HUES6 (cell line): ENCODE measurements around the gene NUMBL.
"Not testable (repeated sequence)": the region's sequence is repeated elsewhere in the genome, so short reads cannot be mapped to it uniquely, and the experiment has no call there.

ENCODE experiments used
- H3K27ac ChIP-seq: 2 replicates; pipeline ENCODE4 v1.7.0; 2013; ENCODE audit warnings: low read depth, mild to moderate bottlenecking, low read length, inconsistent platforms
- H3K27me3 ChIP-seq: 2 replicates; pipeline ENCODE4 v1.6.1; 2013; ENCODE audit warnings: low read length; ENCODE audit not compliant: control insufficient read depth, insufficient read depth
- H3K36me3 ChIP-seq: 2 replicates; pipeline ENCODE4 v1.6.1; 2013; ENCODE audit warnings: low read length; ENCODE audit not compliant: control insufficient read depth, insufficient read depth
- H3K4me1 ChIP-seq: 2 replicates; pipeline ENCODE4 v1.6.1; 2013; ENCODE audit warnings: low read length; ENCODE audit not compliant: control insufficient read depth, insufficient read depth
- H3K4me3 ChIP-seq: 2 replicates; pipeline ENCODE4 v1.5.1; 2013; ENCODE audit warnings: low read depth, low read length
- H3K9ac ChIP-seq: one replicate; pipeline ENCODE4 v1.6.1; 2013; ENCODE audit warnings: mild to moderate bottlenecking, low read length
- H3K9me3 ChIP-seq: 2 replicates; pipeline ENCODE4 v1.6.1; 2013; ENCODE audit warnings: low read depth, low read length; ENCODE audit not compliant: control insufficient read depth, insufficient read depth

Gene NUMBL

DNA sequence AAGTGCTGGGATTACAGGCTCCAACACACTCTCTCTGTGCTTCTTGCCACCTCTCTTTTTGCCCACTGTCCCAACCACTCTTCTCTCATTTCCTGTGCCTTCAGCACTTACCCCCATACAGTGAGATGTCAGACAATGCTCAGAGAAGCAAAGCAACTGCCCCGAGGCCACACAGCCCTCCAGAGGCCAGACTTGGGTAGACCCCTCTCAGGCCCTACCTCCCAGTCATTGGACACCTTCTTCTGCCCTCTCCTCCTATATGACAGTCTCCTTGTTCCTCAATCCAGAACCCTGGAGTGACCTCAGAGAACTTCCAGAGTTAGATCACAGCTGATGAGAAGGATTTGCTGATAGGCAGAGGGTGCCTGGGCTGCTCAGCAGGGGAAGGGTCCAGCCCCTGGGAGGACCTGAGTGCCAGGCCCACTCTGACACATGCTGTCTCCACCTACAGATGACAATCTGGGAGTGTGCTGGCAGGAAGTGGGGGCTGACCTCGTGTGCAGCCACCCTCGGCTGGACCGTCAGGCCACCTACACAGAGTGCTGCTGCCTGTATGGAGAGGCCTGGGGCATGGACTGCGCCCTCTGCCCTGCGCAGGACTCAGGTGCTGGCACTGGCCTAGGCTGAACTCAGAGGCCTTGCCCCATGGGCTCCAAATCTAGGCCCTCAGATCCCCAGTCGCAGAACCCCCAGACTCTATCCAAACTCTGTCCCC lies 64.9 kb downstream of the NUMBL start:
- Histone ChIP-seq H3K9ac (no peak overlapping the region), H3K27ac (no peak overlapping the region), H3K27me3 (no peaks in the 10 kb centered on the region), H3K36me3 (peaks cover 48% of the 10 kb centered on the region), H3K4me3 (no peak overlapping the region), H3K4me1 (peaks cover 12% of the 10 kb centered on the region; the same call in 1 of the 2 replicates), H3K9me3 (no peaks in the 10 kb centered on the region)

DNA sequence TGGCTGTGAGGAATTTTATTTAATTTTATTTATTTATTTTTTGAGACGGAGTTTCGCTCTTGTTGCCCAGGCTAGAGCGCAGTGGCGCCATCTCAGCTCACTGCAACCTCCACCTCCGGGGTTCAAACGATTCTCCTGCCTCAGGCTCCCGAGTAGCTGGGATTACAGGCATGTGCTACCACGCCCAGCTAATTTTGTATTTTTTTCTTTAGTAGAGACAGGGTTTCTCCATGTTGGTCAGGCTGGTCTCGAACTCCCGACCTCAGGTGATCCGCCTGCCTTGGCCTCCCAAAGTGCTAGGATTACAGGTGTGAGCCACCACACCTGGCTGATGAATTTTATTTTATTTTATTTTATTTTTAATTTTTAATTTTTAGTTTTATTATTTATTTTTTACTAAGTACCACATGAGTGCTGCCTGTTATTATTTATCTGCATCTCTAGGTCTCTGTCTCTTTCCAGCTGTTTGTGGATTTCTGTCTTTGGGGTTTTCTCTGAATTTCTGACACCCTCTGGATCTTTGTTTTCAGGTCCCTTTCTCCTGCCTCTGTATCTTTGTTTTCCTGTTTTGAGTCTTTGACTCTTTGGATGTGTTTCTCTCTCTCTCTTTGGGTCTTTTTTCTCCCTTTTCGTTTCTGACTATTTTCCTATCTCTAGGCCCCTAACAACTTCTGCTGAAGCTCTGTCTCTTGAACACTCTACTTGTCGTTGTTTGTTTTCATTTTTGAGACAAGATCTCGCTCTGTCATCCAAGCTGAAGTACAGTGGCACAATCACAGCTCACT lies 65.9 kb downstream of the NUMBL start:
- H3K27ac ChIP-seq, H3K9me3 ChIP-seq, H3K27me3 ChIP-seq, H3K9ac ChIP-seq, H3K4me3 ChIP-seq: not testable (repeated sequence)
- H3K36me3 ChIP-seq = peaks cover 53% of the 10 kb centered on the region
- H3K4me1 ChIP-seq = peaks cover 12% of the 10 kb centered on the region; the same call in 1 of the 2 replicates

DNA sequence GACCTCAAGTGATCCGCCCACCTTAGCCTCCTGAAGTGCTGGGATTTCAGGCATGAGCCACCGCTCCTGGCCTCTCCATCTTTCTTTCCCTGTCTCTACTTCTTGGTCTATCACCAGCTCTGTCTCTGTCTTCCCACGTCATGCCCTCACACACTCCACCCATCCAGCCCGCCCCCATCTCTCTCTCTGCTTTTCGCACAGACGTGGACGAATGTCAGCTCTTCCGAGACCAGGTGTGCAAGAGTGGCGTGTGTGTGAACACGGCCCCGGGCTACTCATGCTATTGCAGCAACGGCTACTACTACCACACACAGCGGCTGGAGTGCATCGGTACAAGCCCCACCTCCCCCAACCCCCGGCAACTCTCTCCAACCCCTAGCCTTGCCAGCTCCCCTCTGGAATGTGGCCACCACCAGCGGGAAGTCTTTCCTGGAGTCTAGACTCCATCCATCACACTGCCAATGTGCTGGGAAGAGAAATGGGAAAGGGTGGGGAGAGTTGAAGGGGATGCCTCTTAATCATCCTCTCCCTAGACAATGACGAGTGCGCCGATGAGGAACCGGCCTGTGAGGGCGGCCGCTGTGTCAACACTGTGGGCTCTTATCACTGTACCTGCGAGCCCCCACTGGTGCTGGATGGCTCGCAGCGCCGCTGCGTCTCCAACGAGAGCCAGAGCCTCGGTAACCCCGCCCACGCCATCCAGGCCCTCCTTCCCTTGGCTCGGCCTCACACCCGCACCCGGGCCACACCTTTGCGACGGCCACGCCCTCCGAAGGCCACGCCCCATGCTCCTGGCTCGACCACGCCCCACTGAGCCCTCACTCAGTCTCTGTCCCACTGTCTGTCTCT lies 66.8 kb downstream of the NUMBL start:
- peaks cover 60% of the 10 kb centered on the region for H3K36me3 ChIP-seq
- H3K27me3 ChIP-seq = no peaks in the 10 kb centered on the region
- peaks cover 12% of the 10 kb centered on the region; the same call in 1 of the 2 replicates for H3K4me1 ChIP-seq
- H3K9ac ChIP-seq = peak overlapping the region; percentile 52
- H3K9me3 ChIP-seq = no peaks in the 10 kb centered on the region
- H3K27ac ChIP-seq = no peak overlapping the region
- peak overlapping the region; percentile 43 for H3K4me3 ChIP-seq

DNA sequence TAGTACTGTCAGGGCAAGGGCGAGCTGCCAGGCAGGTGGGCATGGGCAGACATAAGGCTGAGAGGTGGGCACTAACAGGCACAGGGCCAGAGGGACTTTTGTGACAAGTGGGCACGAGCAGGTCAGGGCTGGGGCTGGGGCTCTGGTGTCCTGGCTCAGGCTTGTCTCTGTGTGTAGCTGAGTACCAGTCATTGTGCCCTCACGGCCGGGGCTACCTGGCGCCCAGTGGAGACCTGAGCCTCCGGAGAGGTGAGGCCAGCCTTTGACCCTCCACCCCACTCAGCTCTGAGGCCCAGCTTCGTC lies 67.7 kb downstream of the NUMBL start:
- Histone ChIP-seq H3K27me3 (no peaks in the 10 kb centered on the region), H3K4me3 (no peak overlapping the region), H3K27ac (no peak overlapping the region), H3K9ac (no peak overlapping the region), H3K4me1 (peaks cover 12% of the 10 kb centered on the region; the same call in 1 of the 2 replicates), H3K36me3 (peaks cover 56% of the 10 kb centered on the region), H3K9me3 (no peaks in the 10 kb centered on the region)

DNA sequence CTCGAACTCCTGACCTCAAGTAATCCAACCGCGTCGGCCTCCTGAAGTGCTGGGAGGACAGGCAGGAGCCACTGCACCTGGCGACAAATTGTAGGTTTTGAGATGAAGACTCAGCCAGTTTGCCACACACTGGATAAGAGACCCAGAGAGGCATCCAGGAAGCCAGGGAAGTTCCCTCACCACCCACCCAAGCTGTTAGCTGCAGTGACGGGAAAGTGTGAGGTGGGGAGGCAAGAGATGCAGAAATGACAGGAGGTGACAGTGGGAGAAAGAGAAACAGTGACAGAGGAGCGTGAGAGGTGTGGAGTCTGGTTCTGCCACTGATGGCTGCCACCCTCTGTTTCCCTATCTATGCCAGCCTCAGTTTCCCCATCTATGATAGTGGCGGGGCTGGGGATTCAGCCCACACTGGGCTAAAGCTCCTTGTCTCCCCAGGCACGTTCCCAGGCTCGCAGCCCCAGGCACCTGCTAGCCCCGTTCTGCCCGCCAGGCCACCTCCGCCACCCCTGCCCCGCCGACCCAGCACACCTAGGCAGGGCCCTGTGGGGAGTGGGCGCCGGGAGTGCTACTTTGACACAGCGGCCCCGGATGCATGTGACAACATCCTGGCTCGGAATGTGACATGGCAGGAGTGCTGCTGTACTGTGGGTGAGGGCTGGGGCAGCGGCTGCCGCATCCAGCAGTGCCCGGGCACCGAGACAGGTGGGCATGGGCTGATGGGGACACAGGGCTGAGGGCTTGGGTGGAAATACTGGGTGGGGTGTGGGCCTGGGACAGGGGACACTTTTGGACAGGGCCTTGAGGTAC lies 68.3 kb downstream of the NUMBL start:
- H3K4me1 ChIP-seq = peaks cover 12% of the 10 kb centered on the region; the same call in 1 of the 2 replicates
- H3K9me3 ChIP-seq = no peaks in the 10 kb centered on the region
- no peak overlapping the region for H3K4me3 ChIP-seq
- H3K9ac ChIP-seq = no peak overlapping the region
- H3K36me3 ChIP-seq = peaks cover 50% of the 10 kb centered on the region
- H3K27me3 ChIP-seq = no peaks in the 10 kb centered on the region
- H3K27ac ChIP-seq = no peak overlapping the region

DNA sequence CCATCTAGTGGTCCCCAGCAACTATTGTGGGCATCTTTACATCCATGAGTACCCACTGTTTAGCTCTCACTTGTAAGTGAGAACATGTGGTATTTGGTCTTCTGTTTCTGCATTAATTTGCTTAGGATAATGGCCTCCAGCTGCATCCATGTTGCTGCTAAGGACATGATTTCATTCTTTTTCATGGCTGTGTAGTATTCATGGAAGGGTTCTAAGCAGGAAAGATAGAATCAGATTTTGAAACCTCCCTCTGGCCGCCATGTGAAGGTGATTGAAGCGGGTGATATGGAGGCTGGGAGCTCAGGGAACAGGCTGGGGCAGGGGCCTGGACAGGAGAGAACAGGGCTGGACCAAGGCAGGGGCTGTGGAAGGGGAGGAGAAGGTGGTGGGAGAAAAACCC lies 69.2 kb downstream of the NUMBL start:
- no peak overlapping the region for H3K4me3 ChIP-seq
- H3K9ac ChIP-seq = no peak overlapping the region
- no peak overlapping the region for H3K27ac ChIP-seq
- H3K4me1 ChIP-seq = peaks cover 12% of the 10 kb centered on the region; the same call in 1 of the 2 replicates
- H3K36me3 ChIP-seq = peaks cover 47% of the 10 kb centered on the region
- no peaks in the 10 kb centered on the region for H3K9me3 ChIP-seq
- no peaks in the 10 kb centered on the region for H3K27me3 ChIP-seq

DNA sequence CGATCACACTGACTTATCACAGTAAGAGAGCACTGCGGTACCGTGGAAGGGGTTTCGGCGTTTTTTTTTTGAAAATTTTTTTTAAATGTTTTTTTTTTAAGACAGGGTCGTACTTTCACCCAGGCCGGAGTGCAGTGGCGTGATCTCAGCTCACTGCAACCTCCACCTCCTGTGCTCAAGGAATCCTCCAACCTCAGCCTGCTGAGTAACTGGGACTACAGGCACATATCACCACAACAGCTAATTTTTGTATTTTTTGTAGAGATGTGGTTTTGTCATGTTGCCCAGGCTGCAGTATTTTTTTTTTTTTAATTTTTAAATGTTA lies 70.3 kb downstream of the NUMBL start:
- Histone ChIP-seq H3K27me3 (no peaks in the 10 kb centered on the region), H3K36me3 (peaks cover 39% of the 10 kb centered on the region), H3K4me3 (no peak overlapping the region), H3K27ac (no peak overlapping the region), H3K9ac (no peak overlapping the region), H3K9me3 (no peaks in the 10 kb centered on the region), H3K4me1 (peaks cover 12% of the 10 kb centered on the region; the same call in 1 of the 2 replicates)

DNA sequence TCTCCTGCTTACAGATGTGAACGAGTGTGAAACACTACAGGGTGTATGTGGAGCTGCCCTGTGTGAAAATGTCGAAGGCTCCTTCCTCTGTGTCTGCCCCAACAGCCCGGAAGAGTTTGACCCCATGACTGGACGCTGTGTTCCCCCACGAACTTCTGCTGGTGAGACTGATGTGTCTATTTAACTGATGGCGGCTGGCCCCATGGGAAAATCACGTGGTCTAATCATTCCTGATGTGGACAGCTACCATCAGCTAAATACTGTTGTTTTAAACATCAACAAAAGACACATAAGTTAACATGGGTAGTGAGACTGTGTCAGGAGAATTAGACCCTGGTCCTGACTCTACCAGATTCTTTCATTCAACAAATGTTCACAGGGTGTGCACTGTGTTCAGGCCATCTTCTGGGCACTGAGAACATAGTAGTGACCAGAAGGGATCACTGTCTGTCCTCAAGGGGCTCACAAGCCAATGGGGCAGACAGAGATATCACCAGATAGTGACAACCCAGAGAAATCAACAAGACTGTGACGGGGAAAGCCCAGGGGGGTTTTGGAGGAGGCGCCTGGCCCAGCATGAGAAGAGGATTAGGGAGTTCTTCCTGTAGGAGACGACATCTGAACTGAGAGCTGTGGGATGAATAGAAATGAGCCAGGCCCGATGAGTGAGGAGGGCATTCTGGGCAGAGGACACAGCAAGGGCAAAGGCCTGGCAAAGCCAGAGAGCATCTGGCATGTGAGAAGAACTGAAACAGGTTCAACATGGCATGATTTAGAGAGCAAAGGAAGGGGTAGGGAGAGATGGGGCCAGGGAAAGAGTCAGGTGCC lies 70.9 kb downstream of the NUMBL start:
- H3K27ac ChIP-seq = no peak overlapping the region
- H3K4me3 ChIP-seq = no peak overlapping the region
- peaks cover 36% of the 10 kb centered on the region for H3K36me3 ChIP-seq
- no peaks in the 10 kb centered on the region for H3K9me3 ChIP-seq
- H3K4me1 ChIP-seq = peaks cover 12% of the 10 kb centered on the region; the same call in 1 of the 2 replicates
- no peak overlapping the region for H3K9ac ChIP-seq
- no peaks in the 10 kb centered on the region for H3K27me3 ChIP-seq

DNA sequence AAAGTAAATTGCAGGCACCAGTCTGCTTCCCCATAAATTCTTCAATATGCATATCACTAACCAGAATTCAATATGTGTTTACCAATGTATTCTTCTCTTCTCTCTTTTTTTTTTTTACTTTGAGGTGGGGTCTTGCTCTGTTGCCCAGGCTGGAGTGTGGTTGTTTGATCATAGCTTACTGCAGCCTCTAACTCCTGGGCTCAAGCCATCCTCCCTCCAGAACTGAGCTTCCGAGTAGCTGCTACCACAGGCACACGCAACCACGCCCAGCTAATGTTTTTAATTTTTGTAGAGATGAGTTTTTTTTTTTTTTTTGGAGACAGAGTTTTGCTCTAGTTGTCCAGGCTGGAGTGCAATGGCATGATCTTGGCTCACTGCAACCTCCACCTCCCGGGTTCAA lies 72.5 kb downstream of the NUMBL start:
- Histone ChIP-seq H3K4me1 (peaks cover 7% of the 10 kb centered on the region), H3K36me3 (peaks cover 36% of the 10 kb centered on the region)

DNA sequence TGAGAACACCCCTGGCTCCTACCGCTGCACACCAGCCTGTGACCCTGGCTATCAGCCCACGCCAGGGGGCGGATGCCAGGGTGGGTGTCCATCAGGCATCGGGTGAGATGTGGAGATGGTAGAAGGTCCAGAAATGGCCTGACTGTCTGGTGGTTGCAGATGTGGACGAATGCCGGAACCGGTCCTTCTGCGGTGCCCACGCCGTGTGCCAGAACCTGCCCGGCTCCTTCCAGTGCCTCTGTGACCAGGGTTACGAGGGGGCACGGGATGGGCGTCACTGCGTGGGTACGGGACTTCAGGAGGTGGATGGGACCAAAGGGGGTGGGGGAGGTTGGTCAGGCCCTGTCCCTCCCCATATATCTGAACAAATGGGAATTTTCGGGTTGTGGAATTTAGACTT lies 73.5 kb downstream of the NUMBL start:
- peaks cover 3% of the 10 kb centered on the region; the same call in 1 of the 2 replicates for H3K4me1 ChIP-seq
- H3K27ac ChIP-seq = no peak overlapping the region
- peaks cover 27% of the 10 kb centered on the region for H3K36me3 ChIP-seq
- no peak overlapping the region for H3K9ac ChIP-seq
- no peaks in the 10 kb centered on the region for H3K9me3 ChIP-seq
- H3K4me3 ChIP-seq = no peak overlapping the region
- peaks cover 9% of the 10 kb centered on the region for H3K27me3 ChIP-seq

More for the DNA sequence above, 72.5 kb downstream of the NUMBL start:
- H3K9ac ChIP-seq = no peak overlapping the region
- H3K27me3 ChIP-seq = no peaks in the 10 kb centered on the region
- no peaks in the 10 kb centered on the region for H3K9me3 ChIP-seq
- H3K27ac ChIP-seq = no peak overlapping the region
- no peak overlapping the region for H3K4me3 ChIP-seq
